Activated CD8-positive, alpha-beta memory T cell treated with anti-CD3 and anti-CD28 coated beads, Interleukin-2, amount 50 U/mL, for 24 hours (primary cell): ENCODE data around the gene CRACR2B.

Source experiments
- DNase-seq: peaks from one replicate; pipeline ENCODE4 v3.0.0-alpha.2; 2020; ENCODE audit errors: extremely low read depth

Gene CRACR2B

GRCh38 chr11:827897-828192 lies at the start of gene CRACR2B:
Gene CRACR2B (plus strand): TSS chr11:827919. CDS start chr11:828608, 689 bp downstream.
- no peak for DNase-seq

- DNase-seq, result no peak
Observed at GRCh38 chr11:778976-779954, 48.5 kb upstream of the CRACR2B start.

GRCh38 chr11:779955-780532 lies 47.7 kb upstream of the CRACR2B start:
- DNase-seq, result no peak

GRCh38 chr11:782264-783174 lies 45.2 kb upstream of the CRACR2B start:
- no peak for DNase-seq

GRCh38 chr11:783581-784015 lies 44.1 kb upstream of the CRACR2B start:
- no peak for DNase-seq

GRCh38 chr11:786235-787083 lies 41.3 kb upstream of the CRACR2B start:
- no peak for DNase-seq

- no peak for DNase-seq
Observed at GRCh38 chr11:787084-787675, 40.5 kb upstream of the CRACR2B start.

GRCh38 chr11:788009-788640 lies 39.6 kb upstream of the CRACR2B start:
- no peak for DNase-seq

- no peak for DNase-seq
Observed at GRCh38 chr11:788953-789940, 38.5 kb upstream of the CRACR2B start.

- no peak for DNase-seq
Observed at GRCh38 chr11:789943-790342, 37.8 kb upstream of the CRACR2B start, which contains the start of gene CEND1. Gene CEND1 (minus strand): TSS chr11:790090. CDS start chr11:788576, 1,514 bp downstream.

GRCh38 chr11:790721-791564 lies 36.8 kb upstream of the CRACR2B start:
- DNase-seq, result no peak

GRCh38 chr11:791658-792534 lies 35.8 kb upstream of the CRACR2B start:
- DNase-seq, result no peak

GRCh38 chr11:792535-792821 lies 35.2 kb upstream of the CRACR2B start:
- no peak for DNase-seq

GRCh38 chr11:792873-793272 lies 34.8 kb upstream of the CRACR2B start:
- no peak for DNase-seq

GRCh38 chr11:793556-793955 lies 34.2 kb upstream of the CRACR2B start:
- DNase-seq, result no peak

GRCh38 chr11:794013-794765 lies 33.5 kb upstream of the CRACR2B start:
- no peak for DNase-seq
